Breast epithelium (tissue), 3 donors: Measurements from ENCODE around the gene ZNF491.

ENCODE experiments used
- POLR2A ChIP-seq: fragments of 450-650 bp; IDR thresholded peaks from one replicate; pipeline ENCODE4 v1.6.1; 2016; ENCODE audit warnings: antibody characterized with exemption, mild to moderate bottlenecking, moderate library complexity
- POLR2AphosphoS5 ChIP-seq, 3 donors: sonication (generic); formaldehyde crosslinking; IDR thresholded peaks; one replicate each; pipeline ENCODE4 v1.6.1; 2017; ENCODE audit warnings: antibody characterized with exemption in 3 of 3
- TF ChIP-seq, protein P1 (sequence below), 3 donors: fragments of 450-650 bp; IDR thresholded peaks; one replicate each; pipeline ENCODE4 v1.5.1; 2016 to 2017; ENCODE audit warnings: antibody characterized with exemption in 3 of 3, mild to moderate bottlenecking in 3 of 3, moderate library complexity in 3 of 3

GRCh38 chr19:11763117-11763516, 35.2 kb upstream of the ZNF491 start:
- TF ChIP-seq, protein P1, sequence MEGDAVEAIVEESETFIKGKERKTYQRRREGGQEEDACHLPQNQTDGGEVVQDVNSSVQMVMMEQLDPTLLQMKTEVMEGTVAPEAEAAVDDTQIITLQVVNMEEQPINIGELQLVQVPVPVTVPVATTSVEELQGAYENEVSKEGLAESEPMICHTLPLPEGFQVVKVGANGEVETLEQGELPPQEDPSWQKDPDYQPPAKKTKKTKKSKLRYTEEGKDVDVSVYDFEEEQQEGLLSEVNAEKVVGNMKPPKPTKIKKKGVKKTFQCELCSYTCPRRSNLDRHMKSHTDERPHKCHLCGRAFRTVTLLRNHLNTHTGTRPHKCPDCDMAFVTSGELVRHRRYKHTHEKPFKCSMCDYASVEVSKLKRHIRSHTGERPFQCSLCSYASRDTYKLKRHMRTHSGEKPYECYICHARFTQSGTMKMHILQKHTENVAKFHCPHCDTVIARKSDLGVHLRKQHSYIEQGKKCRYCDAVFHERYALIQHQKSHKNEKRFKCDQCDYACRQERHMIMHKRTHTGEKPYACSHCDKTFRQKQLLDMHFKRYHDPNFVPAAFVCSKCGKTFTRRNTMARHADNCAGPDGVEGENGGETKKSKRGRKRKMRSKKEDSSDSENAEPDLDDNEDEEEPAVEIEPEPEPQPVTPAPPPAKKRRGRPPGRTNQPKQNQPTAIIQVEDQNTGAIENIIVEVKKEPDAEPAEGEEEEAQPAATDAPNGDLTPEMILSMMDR (IDR thresholded peaks at IDR 0.05) = no peak
- TF ChIP-seq POLR2AphosphoS5 (IDR thresholded peaks at IDR 0.05) (no peak), POLR2A (no peak)
